Activated B cell treated with CpG ODN at 0.5 μM for 24 hours (primary cell): ENCODE data around the gene SHROOM2. TPM values are rescaled to one million over a fixed set of nuclear protein-coding genes. Genes with fewer than 3 reads are reported as not detected.
A peak's percentile ranks its signal among the peaks of the same experiment; 100 is the strongest.

ENCODE experiments used
- ATAC-seq: fragments of 200-7000 bp; cut with Tn5 transposase; one replicate; pipeline ENCODE4 v1.10.0; 2021; ENCODE audit warnings: low read depth, mild to moderate bottlenecking, moderate library complexity
- CTCF ChIA-PET: fragments of 350-600 bp; sonication (Branson Sonifier 250); formaldehyde crosslinking; loops from one replicate; lab custom pipeline; 2021; ENCODE audit warnings: antibody characterized with exemption; lab: Charles Lee
- POLR2A ChIA-PET: fragments of 350-600 bp; sonication (Branson Sonifier 250); formaldehyde crosslinking; loops from one replicate; lab custom pipeline; 2021; ENCODE audit warnings: antibody characterized with exemption; lab: Charles Lee
- DNase-seq: peaks from one replicate; pipeline ENCODE4 v3.0.0; 2022
- H3K27ac Mint-ChIP-seq: one replicate; pipeline ENCODE4 v1.8.0; 2020; ENCODE audit warnings: mixed read lengths
- H3K27me3 Mint-ChIP-seq: one replicate; pipeline ENCODE4 v1.8.0; 2021; ENCODE audit warnings: mixed read lengths
- H3K36me3 Mint-ChIP-seq: one replicate; pipeline ENCODE4 v1.8.0; 2021; ENCODE audit warnings: low read depth, mixed read lengths
- H3K4me1 Mint-ChIP-seq: one replicate; pipeline ENCODE4 v1.8.0; 2021; ENCODE audit warnings: mixed read lengths
- H3K4me3 Mint-ChIP-seq: one replicate; pipeline ENCODE4 v1.8.0; 2020; ENCODE audit warnings: mild to moderate bottlenecking, mixed read lengths
- H3K9me3 Mint-ChIP-seq: one replicate; pipeline ENCODE4 v1.8.0; 2020; ENCODE audit warnings: mixed read lengths
- intact Hi-C: fragments of 100-400 bp; cut with micrococcal nuclease; formaldehyde crosslinking; loops from one replicate; pipeline ENCODE4 v1.15.1; 2024
- total RNA-seq: library from RNA; stranded (reverse); gene quantifications from 2 replicates; pipeline ENCODE4 v1.2.3, GENCODE V29; 2022
- TF ChIP-seq, protein P1 (sequence below): fragments of 200-600 bp; IDR thresholded peaks from one replicate; pipeline ENCODE4 v1.8.0; 2022; ENCODE audit warnings: antibody characterized with exemption, mild to moderate bottlenecking

SHROOM2 gene
- total RNA-seq, 1 donor from 2014 or later = not detected

DNA sequence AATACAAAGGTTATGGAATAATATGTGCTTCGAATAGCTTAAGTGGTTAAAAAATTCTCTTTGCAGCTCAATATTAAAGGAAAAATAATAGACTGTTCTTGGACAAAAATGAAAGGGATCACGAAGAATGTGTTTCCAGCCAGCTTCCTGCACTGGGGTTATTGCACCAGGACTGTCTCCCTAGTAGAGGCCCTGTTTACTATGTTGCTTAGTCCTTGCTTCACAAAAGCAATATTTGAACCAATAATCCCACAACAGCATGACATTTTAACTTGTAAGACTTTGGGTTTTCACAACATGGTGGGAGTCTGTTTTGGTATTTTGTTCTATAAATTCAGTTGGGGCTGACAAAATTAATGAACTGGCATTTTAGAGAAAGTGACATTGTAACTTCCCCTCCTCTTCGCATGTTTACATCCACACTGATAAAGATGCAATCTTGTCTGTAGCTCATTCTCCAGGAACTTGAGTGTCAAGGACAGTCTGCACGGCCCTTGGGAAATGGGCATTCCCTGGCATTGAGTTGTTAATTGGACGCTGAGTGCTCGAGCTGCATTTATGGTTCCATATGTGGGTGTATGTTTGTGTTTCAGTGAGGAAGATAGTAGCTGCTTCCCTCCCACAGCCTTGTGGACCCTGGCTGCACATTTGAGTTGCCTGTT lies 39.0 kb downstream of the SHROOM2 start:
- H3K27ac Mint-ChIP-seq = no peak overlapping the region
- CTCF ChIA-PET = no interaction called here
- intact Hi-C loops = no loop called here

DNA sequence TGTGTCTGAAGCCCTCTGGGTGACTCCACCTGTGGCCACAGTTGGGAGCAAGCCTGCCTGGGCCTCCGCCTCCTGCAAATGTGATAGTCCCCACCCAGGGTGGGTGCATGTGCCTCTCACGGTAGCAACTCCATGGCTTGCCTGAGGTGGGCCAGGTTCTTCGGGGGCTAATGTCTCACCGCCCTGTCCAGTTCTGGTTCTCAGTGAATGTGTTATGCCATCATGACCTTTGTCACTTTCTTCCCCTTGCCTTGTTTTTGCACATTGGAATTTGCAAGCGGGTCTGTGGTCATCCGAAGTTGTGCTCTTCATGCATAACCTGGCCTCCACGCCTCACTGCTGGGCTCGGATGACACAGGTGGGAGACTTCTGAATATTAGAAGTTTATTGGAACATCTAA lies 39.7 kb downstream of the SHROOM2 start:
- TF ChIP-seq, protein P1, sequence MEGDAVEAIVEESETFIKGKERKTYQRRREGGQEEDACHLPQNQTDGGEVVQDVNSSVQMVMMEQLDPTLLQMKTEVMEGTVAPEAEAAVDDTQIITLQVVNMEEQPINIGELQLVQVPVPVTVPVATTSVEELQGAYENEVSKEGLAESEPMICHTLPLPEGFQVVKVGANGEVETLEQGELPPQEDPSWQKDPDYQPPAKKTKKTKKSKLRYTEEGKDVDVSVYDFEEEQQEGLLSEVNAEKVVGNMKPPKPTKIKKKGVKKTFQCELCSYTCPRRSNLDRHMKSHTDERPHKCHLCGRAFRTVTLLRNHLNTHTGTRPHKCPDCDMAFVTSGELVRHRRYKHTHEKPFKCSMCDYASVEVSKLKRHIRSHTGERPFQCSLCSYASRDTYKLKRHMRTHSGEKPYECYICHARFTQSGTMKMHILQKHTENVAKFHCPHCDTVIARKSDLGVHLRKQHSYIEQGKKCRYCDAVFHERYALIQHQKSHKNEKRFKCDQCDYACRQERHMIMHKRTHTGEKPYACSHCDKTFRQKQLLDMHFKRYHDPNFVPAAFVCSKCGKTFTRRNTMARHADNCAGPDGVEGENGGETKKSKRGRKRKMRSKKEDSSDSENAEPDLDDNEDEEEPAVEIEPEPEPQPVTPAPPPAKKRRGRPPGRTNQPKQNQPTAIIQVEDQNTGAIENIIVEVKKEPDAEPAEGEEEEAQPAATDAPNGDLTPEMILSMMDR = no peak
- no peaks in the 10 kb centered on the region for H3K9me3 Mint-ChIP-seq
- no peak for ATAC-seq
- H3K36me3 Mint-ChIP-seq = no peaks in the 10 kb centered on the region
- H3K27ac Mint-ChIP-seq = no peak overlapping the region
- intact Hi-C loops = no loop called here
- peaks cover 4% of the 10 kb centered on the region for H3K27me3 Mint-ChIP-seq
- no peak overlapping the region for H3K4me3 Mint-ChIP-seq
- ChIA-PET POLR2A (no interaction called here), CTCF (no interaction called here)
- no peak for DNase-seq
- peaks cover 4% of the 10 kb centered on the region for H3K4me1 Mint-ChIP-seq

More for the DNA sequence above, 39.0 kb downstream of the SHROOM2 start:
- Mint-ChIP-seq H3K27me3 (peaks cover 4% of the 10 kb centered on the region), H3K36me3 (no peaks in the 10 kb centered on the region), H3K9me3 (no peaks in the 10 kb centered on the region), H3K4me3 (no peak overlapping the region), H3K4me1 (peaks cover 4% of the 10 kb centered on the region)
- no peak for ATAC-seq
- POLR2A ChIA-PET = no interaction called here
- DNase-seq = no peak
- TF ChIP-seq, protein P1 = no peak

DNA sequence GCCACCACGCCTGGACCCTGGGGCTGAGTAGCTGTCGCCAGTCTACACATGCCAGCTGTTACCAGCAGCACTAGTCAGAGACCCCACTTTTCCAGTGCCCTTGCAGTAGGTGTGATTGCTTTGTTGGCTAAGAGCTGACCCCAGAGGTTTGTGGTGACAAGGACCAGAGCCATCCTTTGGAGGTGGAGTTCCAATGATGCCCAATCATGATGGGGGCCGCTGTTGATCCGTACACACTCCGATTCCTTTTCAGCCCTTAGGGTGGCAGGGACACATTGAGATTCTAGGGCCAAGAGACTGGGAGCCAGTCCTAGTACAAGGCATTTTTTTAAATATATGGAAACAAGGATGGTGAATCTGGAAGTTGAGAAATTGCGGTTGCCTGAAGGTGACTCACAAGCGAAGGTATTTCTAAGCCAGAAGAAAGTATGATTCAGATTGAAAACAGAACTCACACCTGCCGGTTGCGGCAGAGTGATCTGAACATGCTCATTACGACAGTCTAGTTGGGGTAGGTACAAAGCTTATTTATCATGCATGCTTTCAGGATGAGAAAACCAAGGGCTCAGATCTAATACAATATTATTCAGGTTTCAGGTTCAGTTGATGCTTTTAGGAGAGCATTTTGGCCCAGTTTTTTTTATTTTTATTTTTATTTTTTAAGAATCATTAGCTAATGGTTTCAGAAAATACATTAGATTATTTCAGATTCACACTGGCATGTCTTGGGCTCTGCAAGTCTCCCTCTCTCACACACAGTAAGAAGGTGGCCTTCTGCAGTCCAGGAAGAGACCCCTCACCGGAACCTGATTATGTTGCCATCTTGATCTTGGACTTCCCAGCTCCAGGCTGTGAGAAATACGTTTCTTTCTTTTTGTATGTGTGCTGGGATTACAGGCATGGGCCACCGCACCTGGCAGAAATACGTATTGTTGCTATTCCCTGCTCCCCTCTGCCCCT lies 43.4 kb downstream of the SHROOM2 start:
- peak; percentile 21 for ATAC-seq
- H3K27me3 Mint-ChIP-seq = peaks cover 4% of the 10 kb centered on the region
- POLR2A ChIA-PET = no interaction called here
- H3K4me3 Mint-ChIP-seq = no peak overlapping the region
- TF ChIP-seq, protein P1 = no peak
- H3K4me1 Mint-ChIP-seq = peaks cover 12% of the 10 kb centered on the region
- CTCF ChIA-PET = no interaction called here
- intact Hi-C loops = no loop called here
- H3K9me3 Mint-ChIP-seq = no peaks in the 10 kb centered on the region
- no peak overlapping the region for H3K27ac Mint-ChIP-seq
- H3K36me3 Mint-ChIP-seq = no peaks in the 10 kb centered on the region
- no peak for DNase-seq

DNA sequence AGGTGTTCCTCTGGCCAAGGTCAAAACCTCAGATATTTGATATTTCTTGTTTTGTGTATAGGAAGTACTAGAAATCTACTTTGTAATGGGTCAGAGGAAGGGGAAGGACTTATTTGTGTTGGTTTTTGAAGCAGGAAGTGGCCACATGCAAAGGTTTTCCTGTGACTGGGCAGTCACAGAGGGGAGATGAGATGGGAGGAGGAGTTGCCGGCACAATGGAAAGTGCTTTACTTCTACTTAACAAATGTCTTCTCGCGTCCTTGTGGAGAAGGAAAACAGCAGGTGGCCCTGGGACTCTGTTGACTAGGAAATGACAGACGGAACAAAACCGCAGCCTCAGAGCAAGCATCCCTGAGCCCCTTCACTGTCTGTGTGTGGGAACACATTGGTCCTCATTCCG lies 46.6 kb downstream of the SHROOM2 start:
- Mint-ChIP-seq H3K4me1 (peaks cover 12% of the 10 kb centered on the region), H3K36me3 (no peaks in the 10 kb centered on the region), H3K27me3 (peaks cover 1% of the 10 kb centered on the region), H3K27ac (no peak overlapping the region), H3K9me3 (no peaks in the 10 kb centered on the region), H3K4me3 (no peak overlapping the region)
- intact Hi-C loops = no loop called here
- DNase-seq (no peak), ATAC-seq (no peak)
- TF ChIP-seq, protein P1 = no peak
- CTCF ChIA-PET = no interaction called here
- POLR2A ChIA-PET = no interaction called here

DNA sequence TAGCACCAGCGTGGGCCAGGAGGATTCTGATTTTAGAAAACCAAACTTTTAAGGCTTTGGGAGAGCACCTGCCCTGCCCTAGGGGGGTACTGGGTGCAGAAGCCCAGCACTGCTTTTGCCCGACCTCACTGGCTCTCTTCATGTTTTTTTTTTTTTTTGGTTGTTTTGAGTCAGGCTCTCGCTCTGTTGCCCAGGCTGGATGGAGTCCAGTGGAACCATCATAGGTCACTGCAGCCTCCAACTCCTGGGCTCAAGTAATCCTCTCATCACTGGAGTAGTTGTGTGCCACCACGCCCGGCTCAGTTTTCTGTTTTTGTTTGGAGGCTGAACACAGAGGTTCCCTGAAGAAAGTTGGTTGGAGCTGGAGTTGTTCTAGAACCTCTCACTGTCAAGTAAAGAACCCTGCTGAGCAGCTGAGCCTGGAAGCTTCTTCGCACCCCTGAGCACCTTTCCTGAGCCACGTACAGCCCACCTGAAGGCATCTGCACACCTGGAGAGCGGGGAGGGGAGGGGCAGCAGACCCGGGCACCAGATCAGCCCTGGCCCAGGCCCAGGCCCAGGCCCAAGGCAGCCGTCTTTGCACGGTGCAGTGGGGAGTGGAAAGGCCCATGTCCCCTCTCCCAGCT lies 49.5 kb downstream of the SHROOM2 start:
- H3K36me3 Mint-ChIP-seq = no peaks in the 10 kb centered on the region
- no peaks in the 10 kb centered on the region for H3K9me3 Mint-ChIP-seq
- H3K27ac Mint-ChIP-seq = no peak overlapping the region
- peaks cover 8% of the 10 kb centered on the region for H3K4me1 Mint-ChIP-seq
- H3K4me3 Mint-ChIP-seq = no peak overlapping the region
- TF ChIP-seq, protein P1 = no peak
- intact Hi-C loops = no loop called here
- DNase-seq (no peak), ATAC-seq (no peak)
- POLR2A ChIA-PET = no interaction called here
- no peaks in the 10 kb centered on the region for H3K27me3 Mint-ChIP-seq
- CTCF ChIA-PET = no interaction called here
